MCF 10A (cell line): ENCODE results near the gene SAG. TPM values are rescaled to one million over a fixed set of nuclear protein-coding genes. Genes with fewer than 3 reads are reported as not detected.
"Not testable (repeated sequence)": the region's sequence is repeated elsewhere in the genome, so short reads cannot be mapped to it uniquely, and the experiment has no call there.

Experiments
- BruUV-seq: library from RNA; stranded (reverse); fragments of 400-500 nt; replicated peaks from 2 replicates; lab custom pipeline; 2021; lab: Mats Ljungman, UMichigan
- CTCF ChIA-PET: fragments of 300-600 bp; sonication (Branson Sonifier 250); formaldehyde crosslinking; extraction: SDS; loops from one replicate; lab custom pipeline; 2021; ENCODE audit warnings: antibody characterized with exemption, inconsistent platforms; lab: Yijun Ruan, JAX
- POLR2A ChIA-PET: fragments of 300-600, 350-650 bp; sonication (Branson Sonifier 250); formaldehyde crosslinking; extraction: SDS; loops from one replicate; lab custom pipeline; 2020; ENCODE audit warnings: antibody characterized with exemption, inconsistent platforms; lab: Yijun Ruan, JAX
- DNase-seq: peaks from one replicate; pipeline ENCODE4 v3.0.0-alpha.2; 2018; ENCODE audit not compliant: unreplicated experiment
- H3K27ac Mint-ChIP-seq: one replicate; pipeline ENCODE4 v1.8.0; 2022; ENCODE audit warnings: mild to moderate bottlenecking, low read depth, mixed read lengths; ENCODE audit not compliant: unreplicated experiment
- H3K27me3 Mint-ChIP-seq: one replicate; pipeline ENCODE4 v1.8.0; 2022; ENCODE audit warnings: mixed read lengths; ENCODE audit not compliant: insufficient read depth, unreplicated experiment
- H3K36me3 Mint-ChIP-seq: one replicate; pipeline ENCODE4 v1.8.0; 2022; ENCODE audit warnings: mild to moderate bottlenecking, moderate library complexity, mixed read lengths; ENCODE audit not compliant: insufficient read depth, unreplicated experiment
- H3K4me1 Mint-ChIP-seq: one replicate; pipeline ENCODE4 v1.8.0; 2022; ENCODE audit warnings: mixed read lengths; ENCODE audit not compliant: insufficient read depth, unreplicated experiment
- H3K4me3 Mint-ChIP-seq: one replicate; pipeline ENCODE4 v1.8.0; 2022; ENCODE audit warnings: mild to moderate bottlenecking, moderate library complexity, mixed read lengths; ENCODE audit not compliant: unreplicated experiment
- H3K9me3 Mint-ChIP-seq: one replicate; pipeline ENCODE4 v1.8.0; 2022; ENCODE audit warnings: mixed read lengths; ENCODE audit not compliant: unreplicated experiment
- CTCF ChIP-seq: fragments of 200-600 bp; IDR thresholded peaks from one replicate; pipeline ENCODE4 v1.8.0; 2022; ENCODE audit warnings: antibody characterized with exemption, mild to moderate bottlenecking; ENCODE audit not compliant: unreplicated experiment
- intact Hi-C: fragments of 100-400 bp; cut with micrococcal nuclease; formaldehyde crosslinking; loops from 2 replicates; pipeline ENCODE4 v1.14.1; 2022
- total RNA-seq: library from RNA; stranded (reverse); gene quantifications from 2 replicates; pipeline ENCODE4 v1.2.3, GENCODE V29; 2022

The SAG gene
- total RNA-seq, 1 experiment from 2014 or later = not detected

- H3K27ac Mint-ChIP-seq = no peak overlapping the region
- H3K27me3 Mint-ChIP-seq = no peaks in the 10 kb centered on the region
- no peak overlapping the region for H3K4me3 Mint-ChIP-seq
- peaks cover 7% of the 10 kb centered on the region for H3K4me1 Mint-ChIP-seq
- no peak for DNase-seq
- CTCF ChIA-PET = no interaction called here
- POLR2A ChIA-PET = interaction anchor here (0.6 kb wide), 1 partner anchor 20 kb away, joined by 3 read pairs; no protein-coding TSS in a partner anchor
- peaks cover 37% of the 10 kb centered on the region for H3K36me3 Mint-ChIP-seq
- intact Hi-C loops = no loop called here
- no TSS peak for BruUV-seq
- TF ChIP-seq CTCF = no peak
- H3K9me3 Mint-ChIP-seq = no peaks in the 10 kb centered on the region
These were observed 62.5 kb downstream of the SAG start for GRCh38 chr2:233369897-233370685.

GRCh38 chr2:233371641-233372040, 64.0 kb downstream of the SAG start:
- Mint-ChIP-seq H3K27me3 (no peaks in the 10 kb centered on the region), H3K27ac (no peak overlapping the region), H3K9me3 (no peaks in the 10 kb centered on the region), H3K4me1 (peaks cover 7% of the 10 kb centered on the region), H3K4me3 (no peak overlapping the region), H3K36me3 (peaks cover 48% of the 10 kb centered on the region)
- ChIA-PET POLR2A (interaction anchor here (0.7 kb wide), 1 partner anchor 197 kb away, joined by 4 read pairs; no protein-coding TSS in a partner anchor), CTCF (no interaction called here)
- TF ChIP-seq CTCF = no peak
- intact Hi-C loops = no loop called here
- no TSS peak for BruUV-seq
- DNase-seq = no peak

- no peak overlapping the region for H3K4me3 Mint-ChIP-seq
- intact Hi-C loops = no loop called here
- ChIA-PET CTCF (interaction anchor here (0.6 to 1.2 kb wide), 2 partner anchors 70 to 465 kb away, joined by 3 read pairs; no protein-coding TSS in a partner anchor), POLR2A (interaction anchor here (0.7 to 1.5 kb wide), 3 partner anchors 9 to 49 kb away, joined by 3 to 4 read pairs (median 3); no protein-coding TSS in a partner anchor)
- no peak for TF ChIP-seq CTCF
- BruUV-seq = no TSS peak
- no peak for DNase-seq
- no peak overlapping the region for H3K27ac Mint-ChIP-seq
- no peaks in the 10 kb centered on the region for H3K27me3 Mint-ChIP-seq
- H3K36me3 Mint-ChIP-seq = peaks cover 46% of the 10 kb centered on the region
- no peaks in the 10 kb centered on the region for H3K9me3 Mint-ChIP-seq
- peaks cover 7% of the 10 kb centered on the region for H3K4me1 Mint-ChIP-seq
These were observed 65.2 kb downstream of the SAG start for GRCh38 chr2:233372855-233373254.

DNA sequence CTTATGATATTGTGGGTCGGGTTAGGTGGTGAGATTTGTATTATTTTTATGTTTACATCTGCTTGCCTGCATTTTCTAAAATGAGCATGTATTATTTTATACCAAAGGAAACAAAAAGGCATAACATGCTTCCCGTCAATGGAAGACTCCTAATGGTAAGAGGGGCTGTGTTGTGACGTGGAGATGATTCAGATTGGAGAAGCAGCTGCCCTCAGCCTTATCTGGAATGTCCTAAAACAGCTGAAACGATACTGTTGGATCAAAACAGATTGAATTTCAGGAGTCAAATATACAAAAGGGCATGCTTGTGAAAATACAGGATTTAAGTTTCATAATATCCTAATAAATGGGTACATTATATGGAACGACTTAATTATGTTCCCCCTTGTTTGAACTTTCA, 65.7 kb downstream of the SAG start:
- CTCF ChIA-PET = interaction anchor here (0.6 to 1.2 kb wide), 3 partner anchors 70 to 912 kb away, joined by 3 read pairs; no protein-coding TSS in a partner anchor
- peaks cover 46% of the 10 kb centered on the region for H3K36me3 Mint-ChIP-seq
- H3K9me3 Mint-ChIP-seq = no peaks in the 10 kb centered on the region
- no TSS peak for BruUV-seq
- no peak for TF ChIP-seq CTCF
- H3K4me3 Mint-ChIP-seq = no peak overlapping the region
- peaks cover 7% of the 10 kb centered on the region for H3K4me1 Mint-ChIP-seq
- intact Hi-C loops = no loop called here
- DNase-seq = no peak
- POLR2A ChIA-PET = interaction anchor here (1.5 kb wide), 1 partner anchor 9 kb away, joined by 3 read pairs; no protein-coding TSS in a partner anchor
- no peak overlapping the region for H3K27ac Mint-ChIP-seq
- H3K27me3 Mint-ChIP-seq = no peaks in the 10 kb centered on the region

- CTCF ChIA-PET, DNase-seq, H3K27ac Mint-ChIP-seq, BruUV-seq, H3K27me3 Mint-ChIP-seq, H3K9me3 Mint-ChIP-seq, intact Hi-C loops, H3K4me3 Mint-ChIP-seq, H3K4me1 Mint-ChIP-seq, POLR2A ChIA-PET: not testable (repeated sequence)
- peaks cover 50% of the 10 kb centered on the region for H3K36me3 Mint-ChIP-seq
These were observed 67.2 kb downstream of the SAG start for GRCh38 chr2:233374776-233375175.
